Measurements from ENCODE around the gene FAM9C. TPM values are rescaled to one million over a fixed set of nuclear protein-coding genes. Genes with fewer than 3 reads are reported as not detected.
"Not testable (repeated sequence)": the region's sequence is repeated elsewhere in the genome, so short reads cannot be mapped to it uniquely, and the experiment has no call there.

The FAM9C gene
- total RNA-seq, 2 experiments from 2014 or later, result not detected

DNA sequence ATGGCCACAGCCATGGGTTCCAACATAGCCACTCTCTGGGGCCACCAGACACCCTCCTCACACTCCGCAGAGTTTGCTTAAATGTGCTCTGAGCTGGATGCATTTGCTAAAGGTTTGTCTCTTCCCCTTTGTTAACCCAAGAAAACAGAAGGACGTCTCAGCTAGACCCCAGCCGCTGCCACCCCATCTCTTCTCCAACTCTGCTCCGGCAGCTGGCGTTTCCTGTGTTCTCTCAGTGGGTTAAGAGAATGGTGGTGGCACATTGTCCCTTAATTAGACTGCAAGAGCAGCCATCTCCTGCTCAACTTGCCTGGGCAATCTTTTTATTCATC, 43.7 kb upstream of the FAM9C start:
- Mint-ChIP-seq H3K27me3 (no peaks in the 10 kb centered on the region), H3K9me3 (no peaks in the 10 kb centered on the region), H3K4me1 (ENCODE audit: low read depth) (peaks cover 90% of the 10 kb centered on the region), H3K27ac (peak overlapping the region; percentile 95), H3K36me3 (ENCODE audit: low read depth) (no peaks in the 10 kb centered on the region), H3K4me3 (peak overlapping the region; percentile 85)
- peak overlapping the region; percentile 22 for H3K4me3 ChIP-seq (ENCODE audit: low read length)
- intact Hi-C loops (cut with DNase I, micrococcal nuclease), result loop anchor here in 1 of 2 experiments (5.0 kb wide), 1 partner anchor 56 kb away; no protein-coding TSS in a partner anchor
- ChIA-PET POLR2A (interaction anchor here (1.1 to 14.0 kb wide), 18 partner anchors 9 to 272 kb away, joined by 3 to 1205 read pairs (median 20); partner anchors contain the start of gene TMSB4X), CTCF (interaction anchor here (1.6 to 3.6 kb wide), 5 partner anchors 110 to 400 kb away, joined by 5 to 22 read pairs (median 7); no protein-coding TSS in a partner anchor)
- no peaks in the 10 kb centered on the region for H3K9me3 ChIP-seq (ENCODE audit: control insufficient read depth in 1 of 2, insufficient read depth in 1 of 2, low read length in 2 of 2)
- DNase-seq (peak in 5 of 14 experiments; percentile 29 to 54 (median 47)), ATAC-seq (ENCODE audit: poor library complexity) (no peak)
- H3K36me3 ChIP-seq (ENCODE audit: insufficient read depth, low read length), result no peaks in the 10 kb centered on the region
- H3K27me3 ChIP-seq (ENCODE audit: control insufficient read depth in 1 of 2, insufficient read depth in 2 of 2, low read length in 2 of 2), result no peaks in the 10 kb centered on the region
- peak overlapping the region; percentile 91 to 94 for H3K27ac ChIP-seq (ENCODE audit: low read depth in 1 of 2, low read length in 2 of 2)
- TF ChIP-seq, protein P1, sequence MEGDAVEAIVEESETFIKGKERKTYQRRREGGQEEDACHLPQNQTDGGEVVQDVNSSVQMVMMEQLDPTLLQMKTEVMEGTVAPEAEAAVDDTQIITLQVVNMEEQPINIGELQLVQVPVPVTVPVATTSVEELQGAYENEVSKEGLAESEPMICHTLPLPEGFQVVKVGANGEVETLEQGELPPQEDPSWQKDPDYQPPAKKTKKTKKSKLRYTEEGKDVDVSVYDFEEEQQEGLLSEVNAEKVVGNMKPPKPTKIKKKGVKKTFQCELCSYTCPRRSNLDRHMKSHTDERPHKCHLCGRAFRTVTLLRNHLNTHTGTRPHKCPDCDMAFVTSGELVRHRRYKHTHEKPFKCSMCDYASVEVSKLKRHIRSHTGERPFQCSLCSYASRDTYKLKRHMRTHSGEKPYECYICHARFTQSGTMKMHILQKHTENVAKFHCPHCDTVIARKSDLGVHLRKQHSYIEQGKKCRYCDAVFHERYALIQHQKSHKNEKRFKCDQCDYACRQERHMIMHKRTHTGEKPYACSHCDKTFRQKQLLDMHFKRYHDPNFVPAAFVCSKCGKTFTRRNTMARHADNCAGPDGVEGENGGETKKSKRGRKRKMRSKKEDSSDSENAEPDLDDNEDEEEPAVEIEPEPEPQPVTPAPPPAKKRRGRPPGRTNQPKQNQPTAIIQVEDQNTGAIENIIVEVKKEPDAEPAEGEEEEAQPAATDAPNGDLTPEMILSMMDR (IDR thresholded peaks at IDR 0.05), result no peak
- peaks cover 72% of the 10 kb centered on the region for H3K4me1 ChIP-seq (ENCODE audit: insufficient read depth, low read length)

DNA sequence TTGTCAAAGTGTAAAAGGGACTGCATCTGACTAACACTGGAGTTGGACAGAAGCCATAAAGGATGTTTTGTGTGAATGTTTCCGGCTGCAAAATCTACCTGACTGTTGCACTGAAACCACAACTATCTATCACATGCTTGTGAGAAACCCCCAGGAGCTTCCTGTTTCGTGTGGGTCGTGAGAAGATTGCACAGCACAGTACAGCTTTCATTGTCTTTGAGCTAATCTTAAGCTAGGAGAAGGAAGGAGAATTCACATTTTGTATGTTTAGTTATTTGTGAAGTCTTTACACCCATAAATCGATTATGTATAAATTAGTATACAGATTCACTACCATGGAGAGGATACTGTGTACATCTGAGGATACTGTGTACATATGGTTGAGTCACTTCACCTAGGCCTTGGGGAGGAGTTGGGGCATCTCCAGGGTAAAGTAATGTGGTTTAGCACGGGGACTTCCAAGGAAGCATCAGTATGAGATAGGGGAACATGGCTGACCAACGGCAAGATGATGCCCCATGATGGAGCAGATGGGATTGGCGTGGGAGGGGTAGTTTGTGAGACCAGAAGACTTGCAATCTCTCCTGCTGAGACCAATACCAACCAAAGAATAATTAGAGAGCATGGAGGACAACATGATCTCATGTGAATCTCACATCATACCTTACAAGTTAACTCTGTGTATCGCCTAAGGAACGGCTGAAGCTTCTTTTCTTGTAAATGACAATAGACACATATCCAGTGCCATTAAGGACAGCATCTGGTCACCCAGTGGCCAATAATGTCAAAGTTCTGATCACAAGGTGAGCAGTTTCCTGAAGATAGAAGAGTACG, 43.1 kb upstream of the FAM9C start:
- no peaks in the 10 kb centered on the region for H3K36me3 ChIP-seq (ENCODE audit: insufficient read depth, low read length)
- no peaks in the 10 kb centered on the region for H3K9me3 ChIP-seq (ENCODE audit: control insufficient read depth in 1 of 2, insufficient read depth in 1 of 2, low read length in 2 of 2)
- peak overlapping the region; percentile 85 for H3K4me3 Mint-ChIP-seq
- TF ChIP-seq, protein P1 (IDR thresholded peaks at IDR 0.05), result no peak
- DNase-seq, result peak in 11 of 14 experiments; percentile 34 to 94 (median 61)
- H3K4me1 ChIP-seq (ENCODE audit: insufficient read depth, low read length), result peaks cover 72% of the 10 kb centered on the region
- POLR2A ChIA-PET, result interaction anchor here (0.7 to 14.0 kb wide), 30 partner anchors 9 to 1275 kb away, joined by 3 to 1205 read pairs (median 7); partner anchors contain the start of gene TMSB4X
- H3K27ac Mint-ChIP-seq, result peak overlapping the region; percentile 95
- peak overlapping the region; percentile 91 to 94 for H3K27ac ChIP-seq (ENCODE audit: low read depth in 1 of 2, low read length in 2 of 2)
- intact Hi-C loops (cut with DNase I, micrococcal nuclease), result loop anchor here (1.0 to 5.0 kb wide), 4 partner anchors 55 to 137 kb away; no protein-coding TSS in a partner anchor
- no peaks in the 10 kb centered on the region for H3K9me3 Mint-ChIP-seq
- no peaks in the 10 kb centered on the region for H3K27me3 ChIP-seq (ENCODE audit: control insufficient read depth in 1 of 2, insufficient read depth in 2 of 2, low read length in 2 of 2)
- H3K4me1 Mint-ChIP-seq (ENCODE audit: low read depth), result peaks cover 90% of the 10 kb centered on the region
- no peaks in the 10 kb centered on the region for H3K27me3 Mint-ChIP-seq
- peak; percentile 63 for ATAC-seq (ENCODE audit: poor library complexity)
- CTCF ChIA-PET, result interaction anchor here (0.9 to 3.6 kb wide), 9 partner anchors 36 to 401 kb away, joined by 3 to 22 read pairs (median 5); no protein-coding TSS in a partner anchor
- peak overlapping the region; percentile 22 for H3K4me3 ChIP-seq (ENCODE audit: low read length)
- no peaks in the 10 kb centered on the region for H3K36me3 Mint-ChIP-seq (ENCODE audit: low read depth)

DNA sequence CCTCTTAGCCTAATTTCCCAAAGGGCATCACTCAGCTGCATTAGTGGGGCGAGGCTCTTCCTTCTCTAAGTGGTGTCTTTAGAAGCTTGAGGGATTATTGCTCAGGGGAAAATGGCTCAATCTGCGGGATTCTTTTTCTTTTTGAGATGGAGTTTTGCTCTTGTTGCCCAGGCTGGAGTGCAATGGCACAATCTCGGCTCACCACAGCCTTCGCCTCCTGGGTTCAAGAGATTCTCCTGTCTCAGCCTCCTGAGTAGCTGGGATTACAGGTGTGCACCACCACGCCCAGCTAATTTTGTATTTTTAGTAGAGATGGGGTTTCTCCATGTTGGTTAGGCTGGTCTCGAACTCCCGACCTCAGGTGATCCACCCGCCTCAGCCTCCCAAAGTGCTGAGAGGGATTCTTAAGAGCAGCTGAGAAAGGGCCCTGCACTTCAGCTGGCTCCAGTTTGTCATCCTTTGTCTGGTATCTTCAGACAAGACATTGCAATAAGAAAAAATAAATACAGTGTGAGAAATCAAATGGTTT, 42.4 kb upstream of the FAM9C start:
- H3K27me3 Mint-ChIP-seq; ATAC-seq (ENCODE audit: poor library complexity); H3K9me3 Mint-ChIP-seq; H3K36me3 Mint-ChIP-seq (ENCODE audit: low read depth); H3K9me3 ChIP-seq (ENCODE audit: control insufficient read depth in 1 of 2, insufficient read depth in 1 of 2, low read length in 2 of 2); H3K27me3 ChIP-seq (ENCODE audit: control insufficient read depth in 1 of 2, insufficient read depth in 2 of 2, low read length in 2 of 2); H3K36me3 ChIP-seq (ENCODE audit: insufficient read depth, low read length): not testable (repeated sequence)
- H3K27ac ChIP-seq (ENCODE audit: low read depth in 1 of 2, low read length in 2 of 2), result peak overlapping the region; percentile 66 to 94
- peak overlapping the region; percentile 95 for H3K27ac Mint-ChIP-seq
- ChIA-PET CTCF (interaction anchor here (0.9 to 3.6 kb wide), 10 partner anchors 35 to 401 kb away, joined by 3 to 22 read pairs (median 5); no protein-coding TSS in a partner anchor), POLR2A (interaction anchor here (0.7 to 14.0 kb wide), 32 partner anchors 8 to 1274 kb away, joined by 3 to 1205 read pairs (median 6); partner anchors contain the start of genes TCEANC and TMSB4X)
- peaks cover 92% of the 10 kb centered on the region for H3K4me1 Mint-ChIP-seq (ENCODE audit: low read depth)
- peak overlapping the region; percentile 41 for H3K4me3 ChIP-seq (ENCODE audit: low read length)
- peak overlapping the region; percentile 85 for H3K4me3 Mint-ChIP-seq
- peaks cover 72% of the 10 kb centered on the region for H3K4me1 ChIP-seq (ENCODE audit: insufficient read depth, low read length)
- intact Hi-C loops (cut with DNase I, micrococcal nuclease), result loop anchor here (1.0 to 5.0 kb wide), 4 partner anchors 55 to 137 kb away; no protein-coding TSS in a partner anchor
- peak in 2 of 14 experiments; percentile 25 to 47 for DNase-seq
